Pancreas (tissue), 10 donors: ENCODE results near the gene FOXE3. TPM values are rescaled to one million over a fixed set of nuclear protein-coding genes. Genes with fewer than 3 reads are reported as not detected.
A peak's percentile ranks its signal among the peaks of the same experiment; 100 is the strongest.

Experiments used
- ATAC-seq, 4 donors: fragments of 200-7000 bp; cut with Tn5 transposase; one replicate each; pipeline versions ENCODE4 v1.8.0 to v1.9.1; 2020; ENCODE audit warnings: mild to moderate bottlenecking in 4 of 4, moderate library complexity in 4 of 4
- DNase-seq, 6 donors: peaks; one replicate each; pipeline ENCODE4 v3.0.0-alpha.2; 2020
- FAIRE-seq: peaks from 2 replicates; lab custom pipeline; 2012; peaks lifted over from hg19 to GRCh38; lab: Jason Lieb, UNC
- H3K27ac ChIP-seq, 4 donors: fragments of 200-600 bp; sonication (generic); 1 replicate in 3 of 4; 2 replicates in 1 of 4; pipeline versions ENCODE4 v1.5.0 to v1.8.0; 2020
- H3K27me3 ChIP-seq, 4 donors: fragments of 200-600 bp; one replicate each; pipeline ENCODE4 v1.8.0; 2021
- H3K36me3 ChIP-seq, 3 donors: fragments of 200-600 bp; sonication (generic) in 1 of 3; one replicate each; pipeline versions ENCODE4 v1.5.0 to v1.8.0; 2020 to 2021
- H3K4me1 ChIP-seq, 3 donors: fragments of 200-600 bp; one replicate each; pipeline ENCODE4 v1.8.0; 2021
- H3K4me3 ChIP-seq, 4 donors: fragments of 200-600 bp; sonication (generic) in 2 of 4; one replicate each; pipeline versions ENCODE4 v1.5.0 to v1.8.0; 2020 to 2021
- H3K9me3 ChIP-seq, 4 donors: fragments of 200-600 bp; one replicate each; pipeline ENCODE4 v1.8.0; 2021
- CTCF ChIP-seq, 4 donors: fragments of 200-600 bp; sonication (generic) in 3 of 4; IDR thresholded peaks; one replicate each; pipeline versions ENCODE4 v1.5.0 to v1.8.0; 2021; ENCODE audit warnings: antibody characterized with exemption in 4 of 4
- WGBS, 2 donors: extraction: QIAGEN DNeasy Blood & Tissue Kit; methylation state at CpG; one replicate each; pipeline ENCODE4 v1.1.7; 2013; 5-methylcytosine and 5-hydroxymethylcytosine counted together
- intact Hi-C, 3 donors: fragments of 100-400 bp; cut with DNase I; formaldehyde crosslinking; loops; one replicate each; pipeline versions ENCODE4 v1.11.1 to v1.14.2; 2022
- polyA plus RNA-seq, 2 donors: library from polyadenylated mRNA; stranded (reverse); fragments of 200-250 nt; gene quantifications; one replicate each; pipeline ENCODE4 v1.2.3, GENCODE V29; 2013
- total RNA-seq, 6 donors: library from RNA; stranded (reverse); fragmentation: NEBNext Ultra II Directional in 4 of 6; extraction: Animal tissue kit (Norgen Biotek cat#: 25700) in 4 of 6; gene quantifications; one replicate each; pipeline versions ENCODE4 v1.2.1 to v1.2.4, GENCODE V29; 2021 to 2023
- donor health status: healthy with polysubstance abuse.
- donor health status: DM: no; HTN: no; CAD: no; lungs with moderate emphysema.
- donor health status: DM: no; HTN: no; CAD: no.
- donor health status: control.
- donor health status: control.
- donor health status: Bipolar disorder and iron deficiency.
- donor health status: DM: yes; HTN: yes; CAD: no.
- donor health status: DM: no; HTN: no; CAD: no.
- donor health status: DM: no; HTN: no; CAD: no.
- donor health status: DM: yes; HTN: yes; CAD: no.

The FOXE3 gene
- total and polyA plus RNA-seq, 8 donors: not detected

- Histone ChIP-seq H3K36me3 (no peaks in the 10 kb centered on the region), H3K27me3 (peaks cover 0 to 4% (median 0%) of the 10 kb centered on the region in 4 donors), H3K4me1 (no peaks in the 10 kb centered on the region), H3K27ac (no peak overlapping the region), H3K9me3 (no peaks in the 10 kb centered on the region), H3K4me3 (peak overlapping the region in 1 of 4 donors; percentile 36)
- no peak for DNase-seq
- FAIRE-seq: no peak
- peak in 1 of 4 donors; percentile 24 for ATAC-seq
- TF ChIP-seq CTCF (IDR thresholded peaks at IDR 0.05): no peak
- 2 to 4% methylated on average over 78 to 134 of the region's 134 CpGs for WGBS, 2 donors
- intact Hi-C loops: loop anchor here in 1 of 3 donors (10.0 kb wide), 1 partner anchor 232 kb away; no protein-coding TSS in a partner anchor
Measured at GRCh38 chr1:47416319-47417169, 459 bp downstream of the FOXE3 start.

GRCh38 chr1:47417170-47418044, 1.3 kb downstream of the FOXE3 start:
- ATAC-seq (peak in 1 of 4 donors; percentile 21), DNase-seq (no peak), FAIRE-seq (no peak)
- Histone ChIP-seq H3K27me3 (peaks cover 0 to 4% (median 0%) of the 10 kb centered on the region in 4 donors), H3K36me3 (no peaks in the 10 kb centered on the region), H3K9me3 (no peaks in the 10 kb centered on the region), H3K4me1 (no peaks in the 10 kb centered on the region), H3K4me3 (no peak overlapping the region), H3K27ac (no peak overlapping the region)
- intact Hi-C loops: loop anchor here in 1 of 3 donors (10.0 kb wide), 1 partner anchor 233 kb away; no protein-coding TSS in a partner anchor
- TF ChIP-seq CTCF (IDR thresholded peaks at IDR 0.05): no peak
- 26 to 30% methylated on average over 31 to 39 of the region's 39 CpGs for WGBS, 2 donors

GRCh38 chr1:47418122-47418521, 2.0 kb downstream of the FOXE3 start:
- no peak for ATAC-seq
- H3K36me3 ChIP-seq: no peaks in the 10 kb centered on the region
- H3K27ac ChIP-seq: no peak overlapping the region
- peaks cover 0 to 4% (median 0%) of the 10 kb centered on the region in 4 donors for H3K27me3 ChIP-seq
- no peaks in the 10 kb centered on the region for H3K4me1 ChIP-seq
- no peak overlapping the region for H3K4me3 ChIP-seq
- DNase-seq: no peak
- no peak for FAIRE-seq
- no peak for TF ChIP-seq CTCF (IDR thresholded peaks at IDR 0.05)
- intact Hi-C loops: loop anchor here in 1 of 3 donors (10.0 kb wide), 1 partner anchor 233 kb away; no protein-coding TSS in a partner anchor
- WGBS, 2 donors: 80 to 89% methylated on average over 2 of the region's 2 CpGs
- no peaks in the 10 kb centered on the region for H3K9me3 ChIP-seq

- FAIRE-seq: no peak
- 92 to 94% methylated on average over 6 of the region's 6 CpGs for WGBS, 2 donors
- intact Hi-C loops: loop anchor here in 1 of 3 donors (10.0 kb wide), 1 partner anchor 234 kb away; no protein-coding TSS in a partner anchor
- Histone ChIP-seq H3K36me3 (no peaks in the 10 kb centered on the region), H3K27ac (no peak overlapping the region), H3K27me3 (peaks cover 0 to 4% (median 0%) of the 10 kb centered on the region in 4 donors), H3K4me3 (no peak overlapping the region), H3K4me1 (no peaks in the 10 kb centered on the region), H3K9me3 (no peaks in the 10 kb centered on the region)
- no peak for DNase-seq
- no peak for ATAC-seq
- TF ChIP-seq CTCF (IDR thresholded peaks at IDR 0.05): no peak
Measured at GRCh38 chr1:47418681-47419325, 2.7 kb downstream of the FOXE3 start.
